ENCODE measurements around the gene ENO2. TPM values are rescaled to one million over a fixed set of nuclear protein-coding genes. Genes with fewer than 3 reads are reported as not detected.
"Not testable (repeated sequence)": the region's sequence is repeated elsewhere in the genome, so short reads cannot be mapped to it uniquely, and the experiment has no call there.

The ENO2 gene
- total RNA-seq, 6 donors from 2014 or later: 33.4 to 44.0 (median 40.7) TPM

GRCh38 chr12:6888360-6888759 is 26.0 kb upstream of the ENO2 start:
- TF ChIP-seq EP300 (IDR thresholded peaks at IDR 0.05): no peak
- no peak for TF ChIP-seq CTCF (IDR thresholded peaks at IDR 0.05)
- no peak for TF ChIP-seq POLR2AphosphoS5 (IDR thresholded peaks at IDR 0.05)
- TF ChIP-seq POLR2A (IDR thresholded peaks at IDR 0.05): no peak
- H3K27ac ChIP-seq: peak overlapping the region in 1 of 4 donors; percentile 76
- DNase-seq (no peak), ATAC-seq (ENCODE audit: low FRiP score in 2 of 2) (no peak)
- no peaks in the 10 kb centered on the region for H3K9me3 ChIP-seq
- no peaks in the 10 kb centered on the region for H3K27me3 ChIP-seq
- WGBS, 2 donors: 88 to 100% methylated on average over 2 of the region's 2 CpGs
- no peak overlapping the region for H3K4me3 ChIP-seq
- H3K36me3 ChIP-seq: peaks cover 0 to 16% (median 13%) of the 10 kb centered on the region in 4 donors
- peaks cover 8 to 30% (median 17%) of the 10 kb centered on the region in 4 donors for H3K4me1 ChIP-seq

GRCh38 chr12:6888794-6889193 is 25.6 kb upstream of the ENO2 start:
- not testable (repeated sequence) for ATAC-seq (ENCODE audit: low FRiP score in 2 of 2); H3K4me3 ChIP-seq; H3K27me3 ChIP-seq; H3K9me3 ChIP-seq; DNase-seq
- WGBS, 2 donors: 75 to 76% methylated on average over 7 of the region's 7 CpGs
- H3K36me3 ChIP-seq: peaks cover 0 to 14% (median 9%) of the 10 kb centered on the region in 4 donors
- H3K27ac ChIP-seq: peak overlapping the region in 1 of 4 donors; percentile 76
- H3K4me1 ChIP-seq: peaks cover 8 to 30% (median 17%) of the 10 kb centered on the region in 4 donors

GRCh38 chr12:6889775-6890573 is 24.4 kb upstream of the ENO2 start:
- not testable (repeated sequence) for ATAC-seq (ENCODE audit: low FRiP score in 2 of 2); H3K27me3 ChIP-seq; H3K9me3 ChIP-seq; H3K36me3 ChIP-seq
- Histone ChIP-seq H3K4me1 (peaks cover 8 to 30% (median 17%) of the 10 kb centered on the region in 4 donors), H3K4me3 (peak overlapping the region in 1 of 4 donors; percentile 59), H3K27ac (peak overlapping the region; percentile 78 to 96 (median 91))
- 82 to 89% methylated on average over 21 of the region's 21 CpGs for WGBS, 2 donors
- peak in 1 of 2 donors; percentile 54 for DNase-seq

GRCh38 chr12:6890789-6891645 is 23.4 kb upstream of the ENO2 start:
- Histone ChIP-seq H3K27ac (peak overlapping the region; percentile 88 to 96 (median 92)), H3K9me3 (no peaks in the 10 kb centered on the region), H3K4me1 (peaks cover 8 to 30% (median 17%) of the 10 kb centered on the region in 4 donors), H3K4me3 (peak overlapping the region in 3 of 4 donors; percentile 35 to 59 (median 52)), H3K27me3 (no peaks in the 10 kb centered on the region), H3K36me3 (no peaks in the 10 kb centered on the region)
- peak; percentile 97 to 99 for ATAC-seq (ENCODE audit: low FRiP score in 2 of 2)
- 2% methylated on average over 29 to 39 of the region's 68 CpGs for WGBS, 2 donors
- DNase-seq: peak; percentile 99 to 100
- TF ChIP-seq EP300 (IDR thresholded peaks at IDR 0.05) (peak in 1 of 4 donors; percentile 42), POLR2AphosphoS5 (IDR thresholded peaks at IDR 0.05) (peak; percentile 79 to 92), CTCF (IDR thresholded peaks at IDR 0.05) (peak; percentile 76 to 98 (median 96)), POLR2A (IDR thresholded peaks at IDR 0.05) (peak in 3 of 4 donors; percentile 58 to 83 (median 72))

GRCh38 chr12:6891646-6892001 is 22.8 kb upstream of the ENO2 start:
- Histone ChIP-seq H3K36me3 (no peaks in the 10 kb centered on the region), H3K27ac (peak overlapping the region; percentile 88 to 96 (median 92)), H3K27me3 (no peaks in the 10 kb centered on the region), H3K4me1 (peaks cover 8 to 30% (median 17%) of the 10 kb centered on the region in 4 donors), H3K4me3 (peak overlapping the region in 3 of 4 donors; percentile 35 to 59 (median 52)), H3K9me3 (no peaks in the 10 kb centered on the region)
- ATAC-seq (ENCODE audit: low FRiP score in 2 of 2) (no peak), DNase-seq (no peak)
- TF ChIP-seq EP300 (IDR thresholded peaks at IDR 0.05): no peak
- no peak for TF ChIP-seq POLR2A (IDR thresholded peaks at IDR 0.05)
- TF ChIP-seq POLR2AphosphoS5 (IDR thresholded peaks at IDR 0.05): no peak
- TF ChIP-seq CTCF (IDR thresholded peaks at IDR 0.05): no peak
- 82 to 85% methylated on average over 5 of the region's 5 CpGs for WGBS, 2 donors

- not testable (repeated sequence) for DNase-seq; H3K36me3 ChIP-seq; H3K9me3 ChIP-seq; H3K27ac ChIP-seq; H3K27me3 ChIP-seq; ATAC-seq (ENCODE audit: low FRiP score in 2 of 2); H3K4me3 ChIP-seq
- H3K4me1 ChIP-seq: peaks cover 8 to 23% (median 13%) of the 10 kb centered on the region in 4 donors
- WGBS, 2 donors: 96% methylated on average over 3 of the region's 3 CpGs
These were observed 21.7 kb upstream of the ENO2 start for GRCh38 chr12:6892683-6893082.

Data from upper lobe of left lung (tissue), 6 donors.